SK-N-SH treated with all-trans-retinoic acid at 6 μM for 48 hours (cell line): Measurements from ENCODE around the gene HIF3A.

Source experiments
- CREB5 ChIP-seq: fragments of 250-450 bp; sonication (Bioruptor Pico); IDR thresholded peaks from 2 replicates; pipeline ENCODE4 v1.5.1; 2020; ENCODE audit warnings: low read depth, mild to moderate bottlenecking, moderate library complexity
- CSDC2 ChIP-seq: fragments of 250-450 bp; sonication (Bioruptor Pico); IDR thresholded peaks from 2 replicates; pipeline ENCODE4 v1.5.0; 2020; ENCODE audit warnings: mild to moderate bottlenecking, moderate library complexity
- ESRRG ChIP-seq: fragments of 250-450 bp; sonication (Bioruptor Pico); IDR thresholded peaks from 2 replicates; pipeline ENCODE4 v1.6.1; 2021; ENCODE audit warnings: mild to moderate bottlenecking
- GLIS3 ChIP-seq: fragments of 250-450 bp; sonication (Bioruptor Pico); IDR thresholded peaks from 2 replicates; pipeline ENCODE4 v1.5.0; 2020; ENCODE audit warnings: mild to moderate bottlenecking, moderate library complexity
- ISL1 ChIP-seq: fragments of 250-450 bp; sonication (Bioruptor Pico); IDR thresholded peaks from 2 replicates; pipeline ENCODE4 v2.1.2; 2022; ENCODE audit warnings: mild to moderate bottlenecking, moderate library complexity
- PPARA ChIP-seq: fragments of 250-450 bp; sonication (Bioruptor Pico); IDR thresholded peaks from 2 replicates; pipeline ENCODE4 v1.5.0; 2020; ENCODE audit warnings: mild to moderate bottlenecking, borderline replicate concordance
- RARB ChIP-seq: fragments of 250-450 bp; sonication (Bioruptor Pico); IDR thresholded peaks from 2 replicates; pipeline ENCODE4 v1.8.0; 2021; ENCODE audit warnings: mild to moderate bottlenecking, moderate library complexity
- SNAI2 ChIP-seq: fragments of 250-450 bp; sonication (Bioruptor Pico); IDR thresholded peaks from 2 replicates; pipeline ENCODE4 v1.5.0; 2020; ENCODE audit warnings: mild to moderate bottlenecking, moderate library complexity
- TOX ChIP-seq: fragments of 250-450 bp; sonication (Bioruptor Pico); IDR thresholded peaks from 2 replicates; pipeline ENCODE4 v1.8.0; 2021; ENCODE audit warnings: mild to moderate bottlenecking, moderate library complexity, borderline replicate concordance
- ZFP30 ChIP-seq: fragments of 450-650 bp; formaldehyde crosslinking; IDR thresholded peaks from 2 replicates; pipeline ENCODE4 v1.5.0; 2022; ENCODE audit warnings: mild to moderate bottlenecking, moderate library complexity
- TF ChIP-seq, protein P1 (sequence below): fragments of 250-450 bp; sonication (Bioruptor Pico); IDR thresholded peaks from 2 replicates; pipeline ENCODE4 v1.8.0; 2020; ENCODE audit warnings: mild to moderate bottlenecking, moderate library complexity, borderline replicate concordance

GRCh38 chr19:46376241-46377153 is 79.7 kb downstream of the HIF3A start:
- no peak for TF ChIP-seq ZFP30 (CRISPR knock-in tag)
- no peak for TF ChIP-seq ESRRG (CRISPR knock-in tag)
- TF ChIP-seq CREB5, result no peak
- TF ChIP-seq ISL1, result no peak
- TF ChIP-seq PPARA (CRISPR knock-in tag), result no peak
- no peak for TF ChIP-seq GLIS3 (CRISPR knock-in tag)
- no peak for TF ChIP-seq SNAI2 (CRISPR knock-in tag)
- no peak for TF ChIP-seq RARB
- TF ChIP-seq, protein P1, sequence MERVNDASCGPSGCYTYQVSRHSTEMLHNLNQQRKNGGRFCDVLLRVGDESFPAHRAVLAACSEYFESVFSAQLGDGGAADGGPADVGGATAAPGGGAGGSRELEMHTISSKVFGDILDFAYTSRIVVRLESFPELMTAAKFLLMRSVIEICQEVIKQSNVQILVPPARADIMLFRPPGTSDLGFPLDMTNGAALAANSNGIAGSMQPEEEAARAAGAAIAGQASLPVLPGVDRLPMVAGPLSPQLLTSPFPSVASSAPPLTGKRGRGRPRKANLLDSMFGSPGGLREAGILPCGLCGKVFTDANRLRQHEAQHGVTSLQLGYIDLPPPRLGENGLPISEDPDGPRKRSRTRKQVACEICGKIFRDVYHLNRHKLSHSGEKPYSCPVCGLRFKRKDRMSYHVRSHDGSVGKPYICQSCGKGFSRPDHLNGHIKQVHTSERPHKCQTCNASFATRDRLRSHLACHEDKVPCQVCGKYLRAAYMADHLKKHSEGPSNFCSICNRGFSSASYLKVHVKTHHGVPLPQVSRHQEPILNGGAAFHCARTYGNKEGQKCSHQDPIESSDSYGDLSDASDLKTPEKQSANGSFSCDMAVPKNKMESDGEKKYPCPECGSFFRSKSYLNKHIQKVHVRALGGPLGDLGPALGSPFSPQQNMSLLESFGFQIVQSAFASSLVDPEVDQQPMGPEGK, result no peak
- TF ChIP-seq CSDC2 (CRISPR knock-in tag), result no peak
- no peak for TF ChIP-seq TOX (CRISPR knock-in tag)
